H9 (cell line): ENCODE measurements around the gene DYNLRB2. TPM values are rescaled to one million over a fixed set of nuclear protein-coding genes. Genes with fewer than 3 reads are reported as not detected.

Experiments used
- DNase-seq: peaks from one replicate; pipeline ENCODE4 v3.0.0-alpha.2; 2017
- H2AFZ ChIP-seq: one replicate; pipeline ENCODE4 v1.6.1; 2013; ENCODE audit warnings: mild to moderate bottlenecking, low read length, control low read depth, moderate library complexity
- H2AK5ac ChIP-seq: 2 replicates; pipeline ENCODE4 v1.6.1; 2013; ENCODE audit warnings: low read length, control low read depth, mixed read lengths; ENCODE audit not compliant: insufficient read length
- H2BK120ac ChIP-seq: one replicate; pipeline ENCODE4 v1.6.1; 2013; ENCODE audit warnings: low read depth, mild to moderate bottlenecking, low read length, control low read depth, inconsistent platforms; ENCODE audit not compliant: poor library complexity, severe bottlenecking
- H2BK12ac ChIP-seq: 2 replicates; pipeline ENCODE4 v1.6.1; 2013; ENCODE audit warnings: low read length, control low read depth, mixed read lengths, low read depth; ENCODE audit not compliant: insufficient read length
- H2BK15ac ChIP-seq: 2 replicates; pipeline ENCODE4 v1.6.1; 2013; ENCODE audit warnings: low read depth, low read length, control low read depth
- H2BK20ac ChIP-seq: one replicate; pipeline ENCODE4 v1.6.1; 2013; ENCODE audit warnings: low read depth, mild to moderate bottlenecking, low read length, control low read depth, inconsistent platforms; ENCODE audit not compliant: poor library complexity, severe bottlenecking
- H2BK5ac ChIP-seq: 2 replicates; pipeline ENCODE4 v1.6.1; 2013; ENCODE audit warnings: low read length, control low read depth, mixed read lengths; ENCODE audit not compliant: insufficient read length
- H3K14ac ChIP-seq: 2 replicates; pipeline ENCODE4 v1.6.1; 2013; ENCODE audit warnings: low read length, control low read depth; ENCODE audit not compliant: insufficient read depth
- H3K18ac ChIP-seq: 2 replicates; pipeline ENCODE4 v1.6.1; 2013; ENCODE audit warnings: low read depth, mild to moderate bottlenecking, mixed read lengths, low read length, control low read depth; ENCODE audit not compliant: insufficient read length
- H3K23ac ChIP-seq: 2 replicates; pipeline ENCODE4 v1.6.1; 2013; ENCODE audit warnings: low read length, control low read depth, mixed read lengths, low read depth; ENCODE audit not compliant: insufficient read length
- H3K23me2 ChIP-seq: 2 replicates; pipeline ENCODE4 v1.6.1; 2013; ENCODE audit warnings: low read depth, mild to moderate bottlenecking, mixed read lengths, low read length, control low read depth; ENCODE audit not compliant: insufficient read length, poor library complexity, severe bottlenecking
- H3K27ac ChIP-seq: 2 replicates; pipeline ENCODE4 v1.5.1; 2013; ENCODE audit warnings: low read length, control low read depth, mixed read lengths, low read depth; ENCODE audit not compliant: insufficient read length
- H3K27me3 ChIP-seq: 2 replicates; pipeline ENCODE4 v1.6.1; 2013; ENCODE audit warnings: low read length, control low read depth, inconsistent platforms; ENCODE audit not compliant: insufficient read depth
- H3K4ac ChIP-seq: 2 replicates; pipeline ENCODE4 v1.6.1; 2013; ENCODE audit warnings: low read depth, mild to moderate bottlenecking, control low read depth, inconsistent platforms, low read length, moderate library complexity
- H3K4me1 ChIP-seq: 2 replicates; pipeline ENCODE4 v1.6.1; 2013; ENCODE audit warnings: low read length, control low read depth, inconsistent platforms; ENCODE audit not compliant: insufficient read depth
- H3K4me2 ChIP-seq: 2 replicates; pipeline ENCODE4 v1.6.1; 2013; ENCODE audit warnings: low read length, control low read depth, mixed read lengths; ENCODE audit not compliant: insufficient read length, insufficient read depth
- H3K56ac ChIP-seq: 2 replicates; pipeline ENCODE4 v1.6.1; 2013; ENCODE audit warnings: low read depth, mild to moderate bottlenecking, mixed read lengths, low read length, control low read depth; ENCODE audit not compliant: insufficient read length
- H3K79me1 ChIP-seq: 2 replicates; pipeline ENCODE4 v1.6.1; 2013; ENCODE audit warnings: low read depth, mild to moderate bottlenecking, moderate library complexity, low read length, control low read depth, inconsistent platforms; ENCODE audit not compliant: insufficient read depth, poor library complexity, severe bottlenecking
- H3K79me2 ChIP-seq: 2 replicates; pipeline ENCODE4 v1.6.1; 2013; ENCODE audit warnings: low read length, control low read depth, inconsistent platforms; ENCODE audit not compliant: insufficient read depth
- H3K9ac ChIP-seq: 2 replicates; pipeline ENCODE4 v1.6.1; 2013; ENCODE audit warnings: low read length, control low read depth, mixed read lengths; ENCODE audit not compliant: insufficient read length; ENCODE audit errors: extremely low read depth
- H3K9me3 ChIP-seq: one replicate; pipeline ENCODE4 v1.6.1; 2013; ENCODE audit warnings: low read depth, low read length, inconsistent platforms; ENCODE audit not compliant: control insufficient read depth
- H3T11ph ChIP-seq: one replicate; pipeline ENCODE4 v1.6.1; 2013; ENCODE audit warnings: mild to moderate bottlenecking, low read length, control low read depth, inconsistent platforms
- H4K20me1 ChIP-seq: one replicate; pipeline ENCODE4 v1.6.1; 2013; ENCODE audit not compliant: control insufficient read depth, insufficient read length, insufficient read depth
- H4K5ac ChIP-seq: 2 replicates; pipeline ENCODE4 v1.6.1; 2013; ENCODE audit warnings: low read depth, mild to moderate bottlenecking, mixed read lengths, low read length, control low read depth; ENCODE audit not compliant: insufficient read length
- H4K8ac ChIP-seq: replicated peaks from 2 replicates; pipeline ENCODE4 v1.6.1; 2013; ENCODE audit warnings: low read length, control low read depth, mixed read lengths, low read depth; ENCODE audit not compliant: insufficient read length
- H4K91ac ChIP-seq: 2 replicates; pipeline ENCODE4 v1.6.1; 2013; ENCODE audit warnings: low read depth, mild to moderate bottlenecking, moderate library complexity, mixed read lengths, low read length, control low read depth; ENCODE audit not compliant: insufficient read length
- H3K27ac Mint-ChIP-seq, 3 experiments: 2 replicates in 2 of 3; 3 replicates in 1 of 3; pipeline ENCODE4 v1.8.0; 2020 to 2021; ENCODE audit warnings: mixed read lengths in 3 of 3, mild to moderate bottlenecking in 1 of 3, moderate library complexity in 1 of 3
- H3K27me3 Mint-ChIP-seq: 2 replicates; pipeline ENCODE4 v1.8.0; 2021; ENCODE audit warnings: low read depth, mild to moderate bottlenecking, moderate library complexity, mixed read lengths
- H3K36me3 Mint-ChIP-seq, 3 experiments: 2 replicates in 2 of 3; 3 replicates in 1 of 3; pipeline ENCODE4 v1.8.0; 2020 to 2021; ENCODE audit warnings: low read depth in 3 of 3, mixed read lengths in 3 of 3; ENCODE audit not compliant: insufficient read depth in 1 of 3
- H3K4me1 Mint-ChIP-seq, 2 experiments: 2 replicates each; pipeline ENCODE4 v1.8.0; 2020; ENCODE audit warnings: mixed read lengths in 2 of 2
- H3K4me3 Mint-ChIP-seq, 2 experiments: 2 replicates in 1 of 2; 3 replicates in 1 of 2; pipeline ENCODE4 v1.8.0; 2020 to 2021; ENCODE audit warnings: mild to moderate bottlenecking in 2 of 2, mixed read lengths in 2 of 2, moderate library complexity in 1 of 2
- H3K9me3 Mint-ChIP-seq, 2 experiments: 2 replicates in 1 of 2; 3 replicates in 1 of 2; pipeline ENCODE4 v1.8.0; 2020; ENCODE audit warnings: mild to moderate bottlenecking in 2 of 2, mixed read lengths in 2 of 2, moderate library complexity in 1 of 2
- WGBS: extraction: QIAGEN DNeasy Blood & Tissue Kit; methylation state at CpG from one replicate; pipeline ENCODE4 v1.1.7; 2013; ENCODE audit warnings: missing lambda C conversion rate, low lambda C conversion rate, mixed read lengths; ENCODE audit not compliant: insufficient read length; ENCODE audit errors: extremely low coverage; 5-methylcytosine and 5-hydroxymethylcytosine counted together
- total RNA-seq: library from RNA; stranded (reverse); gene quantifications from 2 replicates; pipeline ENCODE4 v1.2.1, GENCODE V29; 2021
- TF ChIP-seq, protein P1 (sequence below): fragments of 200-600 bp; sonication (generic); conservative IDR thresholded peaks from 3 replicates; pipeline ENCODE4 v1.8.0; 2021; ENCODE audit warnings: antibody characterized with exemption, mild to moderate bottlenecking

DYNLRB2 gene
- total RNA-seq, 1 experiment from 2014 or later, result not detected

DNA sequence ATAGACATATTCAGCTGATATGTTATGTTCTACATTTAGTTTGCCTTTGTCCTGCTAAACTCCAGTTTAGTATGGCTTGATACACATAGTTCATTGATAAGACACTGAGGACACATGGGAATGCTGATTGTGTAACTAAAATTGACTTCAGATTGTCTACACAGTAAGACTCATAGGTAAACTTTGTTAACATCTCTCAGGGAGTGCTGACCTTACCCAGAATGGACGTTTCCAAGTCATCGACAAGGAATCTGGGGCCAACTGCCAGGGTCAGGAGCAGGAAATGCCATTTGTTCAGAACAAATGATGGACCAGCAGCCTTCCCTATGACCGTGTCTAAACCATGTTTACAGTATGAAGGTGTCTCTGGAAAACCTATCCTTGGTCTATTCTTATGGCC lies 58.7 kb downstream of the DYNLRB2 start:
- Histone ChIP-seq H4K8ac (no peak overlapping the region), H3K27me3 (no peaks in the 10 kb centered on the region), H3K27ac (no peak overlapping the region), H3K9me3 (no peaks in the 10 kb centered on the region), H3K4ac (no peak overlapping the region), H3K4me2 (no peak overlapping the region), H3K56ac (no peak overlapping the region), H3K18ac (no peak overlapping the region), H3K9ac (no peak overlapping the region), H2BK5ac (no peak overlapping the region), H3K79me2 (no peaks in the 10 kb centered on the region), H3K14ac (no peak overlapping the region), H4K20me1 (no peaks in the 10 kb centered on the region), H3K23me2 (no peaks in the 10 kb centered on the region), H4K5ac (no peak overlapping the region), H2AFZ (no peak overlapping the region), H3K79me1 (no peaks in the 10 kb centered on the region), H4K91ac (no peak overlapping the region), H2BK15ac (no peak overlapping the region), H3K23ac (no peak overlapping the region), H2AK5ac (no peak overlapping the region), H2BK120ac (no peak overlapping the region), H2BK20ac (no peak overlapping the region), H2BK12ac (no peak overlapping the region), H3T11ph (no peak overlapping the region), H3K4me1 (no peaks in the 10 kb centered on the region)
- peaks cover 13 to 23% of the 10 kb centered on the region in 2 experiments for H3K9me3 Mint-ChIP-seq
- no peak overlapping the region for H3K27ac Mint-ChIP-seq
- no CpG with 5 or more reads among the region's 3 CpGs for WGBS
- H3K4me1 Mint-ChIP-seq, result no peaks in the 10 kb centered on the region
- H3K4me3 Mint-ChIP-seq, result no peak overlapping the region
- no peak for DNase-seq
- H3K27me3 Mint-ChIP-seq, result peaks cover 14% of the 10 kb centered on the region
- TF ChIP-seq, protein P1, sequence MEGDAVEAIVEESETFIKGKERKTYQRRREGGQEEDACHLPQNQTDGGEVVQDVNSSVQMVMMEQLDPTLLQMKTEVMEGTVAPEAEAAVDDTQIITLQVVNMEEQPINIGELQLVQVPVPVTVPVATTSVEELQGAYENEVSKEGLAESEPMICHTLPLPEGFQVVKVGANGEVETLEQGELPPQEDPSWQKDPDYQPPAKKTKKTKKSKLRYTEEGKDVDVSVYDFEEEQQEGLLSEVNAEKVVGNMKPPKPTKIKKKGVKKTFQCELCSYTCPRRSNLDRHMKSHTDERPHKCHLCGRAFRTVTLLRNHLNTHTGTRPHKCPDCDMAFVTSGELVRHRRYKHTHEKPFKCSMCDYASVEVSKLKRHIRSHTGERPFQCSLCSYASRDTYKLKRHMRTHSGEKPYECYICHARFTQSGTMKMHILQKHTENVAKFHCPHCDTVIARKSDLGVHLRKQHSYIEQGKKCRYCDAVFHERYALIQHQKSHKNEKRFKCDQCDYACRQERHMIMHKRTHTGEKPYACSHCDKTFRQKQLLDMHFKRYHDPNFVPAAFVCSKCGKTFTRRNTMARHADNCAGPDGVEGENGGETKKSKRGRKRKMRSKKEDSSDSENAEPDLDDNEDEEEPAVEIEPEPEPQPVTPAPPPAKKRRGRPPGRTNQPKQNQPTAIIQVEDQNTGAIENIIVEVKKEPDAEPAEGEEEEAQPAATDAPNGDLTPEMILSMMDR, result no peak
- peaks cover 0 to 3% (median 0%) of the 10 kb centered on the region in 3 experiments; a peak in 3 of 7 replicates for H3K36me3 Mint-ChIP-seq
